RWPE1 (cell line): Measurements from ENCODE around the gene IGF2BP3.

Experiments used
- CTCF ChIA-PET: fragments of 350-600 bp; sonication (Branson Sonifier 250); formaldehyde crosslinking; extraction: SDS; loops from one replicate; lab custom pipeline; 2021; lab: Yijun Ruan, JAX
- POLR2A ChIA-PET: fragments of 400-600 bp; formaldehyde crosslinking; extraction: SDS; loops from one replicate; lab custom pipeline; 2020; ENCODE audit warnings: antibody characterized with exemption; ENCODE audit not compliant: low non-redundant PET; lab: Yijun Ruan, JAX
- DNase-seq: peaks from one replicate; pipeline ENCODE4 v3.0.0; 2012; ENCODE audit warnings: low spot score
- H3K27ac ChIP-seq: fragments of 450-650 bp; 2 replicates; pipeline ENCODE4 v1.5.1; 2017
- CTCF ChIP-seq: fragments of 450-650 bp; conservative IDR thresholded peaks from 2 replicates; pipeline ENCODE4 v1.5.1; 2017; ENCODE audit warnings: low read depth, mild to moderate bottlenecking

IGF2BP3 gene

GRCh38 chr7:23487670-23488069, 17.4 kb upstream of the IGF2BP3 start:
- TF ChIP-seq CTCF, result no peak
- DNase-seq, result no peak
- CTCF ChIA-PET, result no interaction called here
- POLR2A ChIA-PET, result no interaction called here
- H3K27ac ChIP-seq, result no peak overlapping the region

- no peak for TF ChIP-seq CTCF
- POLR2A ChIA-PET, result no interaction called here
- no peak for DNase-seq
- no peak overlapping the region for H3K27ac ChIP-seq
- CTCF ChIA-PET, result interaction anchor here (0.6 kb wide), 1 partner anchor 211 kb away, joined by 4 read pairs; no protein-coding TSS in a partner anchor
Observed at GRCh38 chr7:23486002-23486773, 15.9 kb upstream of the IGF2BP3 start.

GRCh38 chr7:23482686-23483085, 12.4 kb upstream of the IGF2BP3 start:
- H3K27ac ChIP-seq, result no peak overlapping the region
- CTCF ChIA-PET, result interaction anchor here (0.6 to 0.7 kb wide), 2 partner anchors 62 to 151 kb away, joined by 3 to 5 read pairs; no protein-coding TSS in a partner anchor
- POLR2A ChIA-PET, result no interaction called here

GRCh38 chr7:23477962-23478866, 7.9 kb upstream of the IGF2BP3 start:
- CTCF ChIA-PET, result interaction anchor here (0.7 to 0.8 kb wide), 2 partner anchors 28 to 253 kb away, joined by 3 to 7 read pairs; no protein-coding TSS in a partner anchor
- no peak for TF ChIP-seq CTCF
- POLR2A ChIA-PET, result interaction anchor here (0.7 kb wide), 1 partner anchor 51 kb away, joined by 4 read pairs; no protein-coding TSS in a partner anchor
- no peak for DNase-seq
- no peak overlapping the region for H3K27ac ChIP-seq

More at GRCh38 chr7:23482686-23483085, 12.4 kb upstream of the IGF2BP3 start:
- no peak for TF ChIP-seq CTCF
- no peak for DNase-seq

GRCh38 chr7:23477157-23477499, 6.8 kb upstream of the IGF2BP3 start:
- CTCF ChIA-PET, result interaction anchor here (1.0 kb wide), 1 partner anchor 204 kb away, joined by 3 read pairs; no protein-coding TSS in a partner anchor
- TF ChIP-seq CTCF, result no peak
- no peak for DNase-seq
- POLR2A ChIA-PET, result no interaction called here
- H3K27ac ChIP-seq, result no peak overlapping the region
